Activated naive CD8-positive, alpha-beta T cell (primary cell): ENCODE results near the gene GNLY.
"Not testable (repeated sequence)": the region's sequence is repeated elsewhere in the genome, so short reads cannot be mapped to it uniquely, and the experiment has no call there.

Experiments
- H3K27ac Mint-ChIP-seq: one replicate; pipeline ENCODE4 v1.8.0; 2021; ENCODE audit warnings: mixed read lengths
- H3K27me3 Mint-ChIP-seq: one replicate; pipeline ENCODE4 v1.8.0; 2021; ENCODE audit warnings: mixed read lengths
- H3K36me3 Mint-ChIP-seq: one replicate; pipeline ENCODE4 v1.8.0; 2021; ENCODE audit warnings: mixed read lengths
- H3K4me1 Mint-ChIP-seq: one replicate; pipeline ENCODE4 v1.8.0; 2021; ENCODE audit warnings: low read depth, mixed read lengths
- H3K4me3 Mint-ChIP-seq: one replicate; pipeline ENCODE4 v1.8.0; 2021; ENCODE audit warnings: mild to moderate bottlenecking, mixed read lengths
- H3K9me3 Mint-ChIP-seq: one replicate; pipeline ENCODE4 v1.8.0; 2021; ENCODE audit warnings: low read depth, mixed read lengths

The GNLY gene

GRCh38 chr2:85706599-85707296 is 12.6 kb downstream of the GNLY start:
- Mint-ChIP-seq H3K27me3 (peaks cover 3% of the 10 kb centered on the region), H3K36me3 (no peaks in the 10 kb centered on the region), H3K9me3 (no peaks in the 10 kb centered on the region), H3K27ac (no peak overlapping the region), H3K4me3 (no peak overlapping the region), H3K4me1 (peaks cover 19% of the 10 kb centered on the region)

GRCh38 chr2:85707304-85707703 is 13.1 kb downstream of the GNLY start:
- H3K4me1 Mint-ChIP-seq: peaks cover 14% of the 10 kb centered on the region
- no peak overlapping the region for H3K27ac Mint-ChIP-seq
- no peak overlapping the region for H3K4me3 Mint-ChIP-seq
- no peaks in the 10 kb centered on the region for H3K36me3 Mint-ChIP-seq
- no peaks in the 10 kb centered on the region for H3K9me3 Mint-ChIP-seq
- peaks cover 3% of the 10 kb centered on the region for H3K27me3 Mint-ChIP-seq

GRCh38 chr2:85708641-85709040 is 14.5 kb downstream of the GNLY start:
- H3K4me1 Mint-ChIP-seq: peaks cover 4% of the 10 kb centered on the region

GRCh38 chr2:85709401-85709811 is 15.2 kb downstream of the GNLY start:
- Mint-ChIP-seq H3K27me3 (peaks cover 3% of the 10 kb centered on the region), H3K4me1 (peaks cover 7% of the 10 kb centered on the region), H3K27ac (no peak overlapping the region), H3K9me3 (no peaks in the 10 kb centered on the region), H3K36me3 (no peaks in the 10 kb centered on the region), H3K4me3 (no peak overlapping the region)

More at GRCh38 chr2:85708641-85709040, 14.5 kb downstream of the GNLY start:
- H3K4me3 Mint-ChIP-seq: no peak overlapping the region
- no peaks in the 10 kb centered on the region for H3K36me3 Mint-ChIP-seq
- H3K27me3 Mint-ChIP-seq: peaks cover 3% of the 10 kb centered on the region
- H3K9me3 Mint-ChIP-seq: no peaks in the 10 kb centered on the region
- no peak overlapping the region for H3K27ac Mint-ChIP-seq

GRCh38 chr2:85710687-85711577 is 16.8 kb downstream of the GNLY start:
- Mint-ChIP-seq H3K4me3 (no peak overlapping the region), H3K27me3 (peaks cover 3% of the 10 kb centered on the region), H3K36me3 (no peaks in the 10 kb centered on the region), H3K9me3 (no peaks in the 10 kb centered on the region), H3K4me1 (peaks cover 11% of the 10 kb centered on the region), H3K27ac (no peak overlapping the region)

- H3K9me3 Mint-ChIP-seq: no peaks in the 10 kb centered on the region
- peaks cover 3% of the 10 kb centered on the region for H3K27me3 Mint-ChIP-seq
- H3K4me1 Mint-ChIP-seq: peaks cover 11% of the 10 kb centered on the region
- H3K4me3 Mint-ChIP-seq: no peak overlapping the region
- H3K27ac Mint-ChIP-seq: no peak overlapping the region
- no peaks in the 10 kb centered on the region for H3K36me3 Mint-ChIP-seq
Measured at GRCh38 chr2:85711578-85712060, 17.5 kb downstream of the GNLY start.

GRCh38 chr2:85712336-85712735 is 18.2 kb downstream of the GNLY start:
- H3K27me3 Mint-ChIP-seq: peaks cover 3% of the 10 kb centered on the region
- H3K9me3 Mint-ChIP-seq: no peaks in the 10 kb centered on the region
- no peak overlapping the region for H3K4me3 Mint-ChIP-seq
- H3K27ac Mint-ChIP-seq: no peak overlapping the region
- peaks cover 11% of the 10 kb centered on the region for H3K4me1 Mint-ChIP-seq
- no peaks in the 10 kb centered on the region for H3K36me3 Mint-ChIP-seq

GRCh38 chr2:85712849-85713612 is 18.9 kb downstream of the GNLY start:
- Mint-ChIP-seq H3K27me3 (peaks cover 1% of the 10 kb centered on the region), H3K9me3 (no peaks in the 10 kb centered on the region), H3K36me3 (no peaks in the 10 kb centered on the region), H3K4me3 (no peak overlapping the region), H3K27ac (no peak overlapping the region), H3K4me1 (peaks cover 11% of the 10 kb centered on the region)

- Mint-ChIP-seq H3K27ac (no peak overlapping the region), H3K4me1 (peaks cover 11% of the 10 kb centered on the region), H3K27me3 (no peaks in the 10 kb centered on the region), H3K4me3 (no peak overlapping the region), H3K9me3 (no peaks in the 10 kb centered on the region), H3K36me3 (no peaks in the 10 kb centered on the region)
Measured at GRCh38 chr2:85713836-85714235, 19.7 kb downstream of the GNLY start.

GRCh38 chr2:85714421-85714820 is 20.3 kb downstream of the GNLY start:
- H3K36me3 Mint-ChIP-seq, H3K27ac Mint-ChIP-seq, H3K9me3 Mint-ChIP-seq, H3K4me3 Mint-ChIP-seq, H3K27me3 Mint-ChIP-seq: not testable (repeated sequence)
- peaks cover 11% of the 10 kb centered on the region for H3K4me1 Mint-ChIP-seq

- H3K27ac Mint-ChIP-seq: no peak overlapping the region
- no peaks in the 10 kb centered on the region for H3K9me3 Mint-ChIP-seq
- no peak overlapping the region for H3K4me3 Mint-ChIP-seq
- H3K36me3 Mint-ChIP-seq: no peaks in the 10 kb centered on the region
- peaks cover 11% of the 10 kb centered on the region for H3K4me1 Mint-ChIP-seq
- H3K27me3 Mint-ChIP-seq: peaks cover 1% of the 10 kb centered on the region
Measured at GRCh38 chr2:85714841-85715240, 20.7 kb downstream of the GNLY start.

GRCh38 chr2:85716346-85716914 is 22.3 kb downstream of the GNLY start:
- peaks cover 11% of the 10 kb centered on the region for H3K4me1 Mint-ChIP-seq
- no peak overlapping the region for H3K4me3 Mint-ChIP-seq
- no peak overlapping the region for H3K27ac Mint-ChIP-seq
- H3K36me3 Mint-ChIP-seq: no peaks in the 10 kb centered on the region
- peaks cover 1% of the 10 kb centered on the region for H3K27me3 Mint-ChIP-seq
- H3K9me3 Mint-ChIP-seq: peaks cover 6% of the 10 kb centered on the region

GRCh38 chr2:85717308-85718008 is 23.3 kb downstream of the GNLY start:
- no peaks in the 10 kb centered on the region for H3K36me3 Mint-ChIP-seq
- peaks cover 11% of the 10 kb centered on the region for H3K4me1 Mint-ChIP-seq
- H3K4me3 Mint-ChIP-seq: no peak overlapping the region
- peaks cover 1% of the 10 kb centered on the region for H3K27me3 Mint-ChIP-seq
- no peak overlapping the region for H3K27ac Mint-ChIP-seq
- H3K9me3 Mint-ChIP-seq: peaks cover 6% of the 10 kb centered on the region

- Mint-ChIP-seq H3K27me3 (peaks cover 1% of the 10 kb centered on the region), H3K9me3 (peaks cover 6% of the 10 kb centered on the region), H3K27ac (no peak overlapping the region), H3K4me1 (peaks cover 11% of the 10 kb centered on the region), H3K4me3 (no peak overlapping the region), H3K36me3 (no peaks in the 10 kb centered on the region)
Measured at GRCh38 chr2:85718009-85718391, 23.8 kb downstream of the GNLY start.
